GM18526 (cell line): ENCODE measurements around the gene NRP1.

ENCODE experiments used
- POLR2A ChIP-seq: IDR thresholded peaks from 3 replicates; pipeline ENCODE4 v1.6.1; 2011; ENCODE audit not compliant: insufficient read length; ENCODE audit errors: extremely low read depth

Gene NRP1

DNA sequence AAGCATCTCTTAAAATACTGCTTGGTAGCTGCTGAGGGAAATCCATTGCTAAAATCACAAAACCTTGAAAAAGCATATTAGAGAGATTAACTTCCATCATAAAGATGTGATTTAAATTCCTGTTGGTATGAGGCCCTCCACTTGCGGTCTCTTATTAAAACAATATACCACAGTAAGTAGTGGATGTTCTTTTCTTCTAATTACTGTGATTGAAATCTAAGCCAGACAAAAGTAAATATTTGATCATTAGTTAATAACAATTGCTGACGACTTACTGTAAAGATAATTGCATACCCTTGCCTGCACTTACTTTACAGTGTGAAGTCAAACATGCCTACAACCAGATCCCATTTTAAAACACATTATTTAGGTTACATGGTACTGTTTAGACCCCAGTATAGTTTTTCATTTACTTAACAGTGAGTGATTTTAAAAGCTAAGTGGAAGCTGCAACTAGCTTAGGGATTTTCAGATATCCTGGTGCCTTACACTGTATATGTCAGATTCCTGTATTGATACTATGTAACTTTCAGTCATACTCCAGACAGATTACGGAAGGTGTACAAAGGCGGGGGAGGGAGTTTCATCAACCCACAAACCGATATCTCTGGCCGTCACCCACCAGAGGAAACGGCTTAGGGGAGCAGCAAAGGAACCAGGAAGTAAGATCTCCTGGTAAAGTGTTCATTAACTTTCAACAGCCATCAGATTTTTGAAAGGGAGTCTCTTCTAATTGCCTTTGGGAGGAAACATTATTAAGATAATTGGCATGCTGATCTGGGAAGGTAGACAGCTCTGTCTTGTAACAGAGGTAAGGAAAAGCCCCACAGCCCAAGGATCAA is 986 bp downstream of the NRP1 start:
- TF ChIP-seq POLR2A = no peak

DNA sequence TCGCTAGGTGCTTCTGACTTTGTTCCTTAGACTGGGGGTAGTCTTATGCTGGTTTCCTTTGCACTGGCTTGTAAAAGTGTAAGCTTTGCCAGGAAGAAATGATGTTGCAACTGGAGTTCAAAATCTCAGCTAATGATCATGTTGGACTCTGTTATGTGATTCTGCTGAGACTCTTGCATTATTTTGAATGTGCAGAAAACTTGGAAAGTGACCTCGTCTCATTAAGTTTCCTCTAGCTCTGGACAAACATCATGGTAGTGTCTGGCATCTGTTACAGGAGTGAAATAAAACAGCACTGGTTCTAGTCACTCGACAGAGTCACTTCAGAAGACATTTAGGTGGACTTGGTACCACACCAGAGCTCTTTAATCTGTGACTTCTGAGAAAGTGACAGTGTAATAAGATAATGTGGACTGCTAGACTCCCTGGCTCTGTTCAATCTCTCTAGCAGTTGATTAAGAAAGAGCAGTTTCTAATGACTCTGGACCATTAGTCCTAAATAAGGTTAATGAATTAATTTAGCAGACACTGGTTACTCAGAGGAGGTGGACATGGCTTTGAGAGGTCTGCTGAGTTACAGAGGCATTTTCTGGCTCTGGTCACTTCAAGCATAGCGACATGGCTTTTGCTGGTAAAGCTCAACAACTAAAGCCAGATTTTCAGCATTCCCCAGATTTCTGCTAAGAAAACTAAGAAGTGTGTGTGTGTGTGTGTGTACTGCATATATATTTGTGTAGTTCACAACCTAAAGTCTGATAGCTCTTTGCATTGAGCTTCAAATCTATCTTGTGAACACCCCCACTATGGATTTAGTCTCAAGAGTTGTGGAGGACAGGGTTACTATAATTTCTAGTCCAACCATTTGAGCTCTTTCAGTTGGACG is 2.0 kb downstream of the NRP1 start:
- TF ChIP-seq POLR2A = no peak

DNA sequence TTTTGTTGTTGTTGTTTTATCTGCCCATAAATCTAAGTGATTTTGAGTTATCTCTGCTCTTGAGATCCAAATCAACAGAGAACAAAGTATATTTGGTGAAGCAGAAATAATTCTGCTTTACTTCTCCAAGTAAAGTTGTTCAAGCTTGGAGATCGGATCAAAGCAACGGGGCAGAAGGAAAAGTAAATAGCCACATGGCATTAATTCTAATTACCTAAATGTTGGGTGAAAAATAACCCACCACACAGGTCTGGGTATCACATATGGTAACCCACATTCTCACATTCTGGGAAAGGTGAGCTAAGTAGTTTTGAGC is 3.1 kb downstream of the NRP1 start:
- no peak for TF ChIP-seq POLR2A

DNA sequence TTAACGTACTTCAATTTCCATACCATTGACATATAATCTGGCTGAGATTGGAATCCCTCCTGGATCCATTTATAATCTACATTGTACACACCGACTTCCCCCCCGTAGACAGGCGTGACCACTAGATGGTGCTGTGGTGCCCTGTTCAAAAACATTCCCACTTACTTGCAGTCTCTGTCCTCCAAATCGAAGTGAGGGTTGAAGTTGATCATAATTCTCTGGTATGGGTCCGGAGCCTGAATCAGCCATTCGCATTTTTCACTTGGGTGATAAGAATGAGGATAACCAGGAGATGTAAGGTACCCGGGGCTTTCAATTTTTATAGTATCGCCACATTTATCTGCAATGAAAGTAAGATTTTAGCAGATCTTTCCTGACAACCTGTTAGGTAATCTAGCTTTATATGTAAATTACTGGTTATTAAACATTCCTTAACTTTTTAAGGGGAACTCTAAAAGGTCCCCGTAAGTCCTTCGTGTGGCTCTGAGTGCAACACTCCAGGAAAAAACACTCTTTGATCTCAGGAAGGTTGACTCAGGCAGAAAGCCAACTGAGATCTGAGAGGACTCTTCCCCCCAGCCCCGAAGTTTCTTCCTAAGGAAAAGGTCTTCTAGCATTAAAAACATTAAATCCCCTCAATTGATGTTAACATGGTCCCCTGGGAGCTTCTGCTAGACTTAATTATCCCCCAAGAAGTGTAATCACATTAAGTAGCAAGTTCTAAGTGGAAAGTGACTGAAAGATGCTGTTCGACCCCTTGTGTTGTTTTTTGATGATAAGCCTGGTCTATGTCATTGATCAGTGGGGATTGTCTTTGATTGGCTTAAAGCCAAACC is 3.7 kb downstream of the NRP1 start:
- TF ChIP-seq POLR2A = no peak

DNA sequence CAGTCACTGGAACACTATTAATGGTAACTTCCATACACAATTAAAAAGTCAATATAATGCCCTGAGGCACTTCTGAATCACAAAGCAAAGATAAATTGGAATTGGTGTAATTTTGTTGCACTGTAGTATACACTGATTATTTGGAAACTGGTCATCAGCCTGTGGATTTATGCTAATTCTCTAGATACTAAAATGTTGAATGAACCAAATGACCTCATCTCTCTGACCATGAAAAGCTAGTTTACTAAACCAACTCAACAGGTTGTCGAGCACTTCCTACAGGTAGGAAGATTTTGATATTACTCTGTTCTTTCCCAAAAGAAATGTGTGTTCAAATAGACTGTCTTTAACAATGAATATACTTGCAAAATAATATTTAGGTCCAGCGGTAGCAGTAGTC is 5.3 kb downstream of the NRP1 start:
- TF ChIP-seq POLR2A = no peak

DNA sequence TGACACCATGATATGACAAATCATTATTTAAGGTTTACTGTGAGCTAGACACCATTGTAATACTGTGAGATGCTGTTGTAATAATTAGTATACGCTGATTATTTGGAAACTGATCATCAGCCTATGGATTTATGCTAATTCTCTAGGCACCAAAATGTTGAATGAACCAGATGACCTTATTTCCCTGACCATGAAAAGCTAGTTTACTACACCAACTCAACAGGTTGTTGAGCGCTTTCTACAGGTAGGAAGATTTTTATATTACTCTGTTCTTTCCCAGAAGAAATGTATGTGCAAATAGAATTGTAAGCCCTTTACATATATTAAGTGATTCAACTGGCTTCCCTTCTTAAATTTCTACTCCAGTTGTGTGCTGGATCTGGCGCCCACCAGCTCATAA is 6.2 kb downstream of the NRP1 start:
- no peak for TF ChIP-seq POLR2A

DNA sequence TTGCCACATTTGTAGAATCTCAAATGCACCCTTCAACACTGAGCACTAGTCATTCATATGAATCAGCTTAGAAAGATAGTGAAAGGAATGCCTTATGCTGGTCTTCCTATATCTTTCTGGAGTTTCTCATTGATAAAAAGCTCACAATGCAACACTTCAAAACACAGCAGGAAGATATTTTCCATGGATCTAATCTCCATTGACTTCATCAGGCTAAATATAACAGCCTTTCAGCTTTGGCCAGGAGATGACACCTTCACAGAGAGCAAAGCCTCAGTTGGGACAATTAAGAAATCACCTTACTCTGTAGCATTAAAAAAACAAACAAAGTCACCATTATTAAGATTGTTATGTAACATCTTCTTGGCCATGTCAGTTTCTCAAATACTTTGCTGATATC is 6.7 kb downstream of the NRP1 start:
- no peak for TF ChIP-seq POLR2A

DNA sequence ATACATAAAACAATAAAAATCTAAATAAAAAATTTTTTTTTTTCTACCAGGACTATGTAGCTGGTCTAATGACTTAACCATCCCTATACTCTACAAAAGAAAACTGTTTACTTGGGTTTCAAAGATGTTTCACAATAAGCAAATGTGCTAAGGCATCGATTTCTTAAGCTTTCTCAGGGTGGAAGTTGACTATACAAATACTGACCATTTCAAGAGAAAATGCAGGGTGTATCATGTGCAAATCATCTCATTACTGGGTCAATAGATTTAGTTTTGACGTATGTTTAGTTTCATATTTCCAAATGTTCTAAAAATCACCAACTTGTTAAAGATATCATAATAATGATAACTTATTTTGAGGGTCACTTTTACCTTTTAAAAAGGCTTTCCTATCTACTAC is 7.5 kb downstream of the NRP1 start:
- no peak for TF ChIP-seq POLR2A

DNA sequence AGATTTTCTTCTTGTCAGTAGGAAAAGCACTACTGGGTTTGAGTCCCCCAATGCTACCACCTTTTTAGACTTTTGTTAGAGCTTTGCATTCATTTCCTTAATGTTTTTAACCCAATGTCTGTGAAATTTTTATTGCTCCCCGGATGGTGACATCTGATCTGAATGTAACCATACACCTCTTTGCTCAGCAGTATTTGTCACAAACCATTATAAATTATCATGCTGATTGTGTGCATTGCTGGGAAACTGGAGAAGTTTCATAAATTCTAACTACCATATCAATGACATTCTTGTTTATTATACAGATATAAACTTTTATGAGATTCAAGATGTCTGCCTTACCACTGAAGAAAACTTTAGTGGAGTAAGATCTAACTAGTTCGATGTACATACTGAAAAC is 8.5 kb downstream of the NRP1 start:
- TF ChIP-seq POLR2A = no peak

DNA sequence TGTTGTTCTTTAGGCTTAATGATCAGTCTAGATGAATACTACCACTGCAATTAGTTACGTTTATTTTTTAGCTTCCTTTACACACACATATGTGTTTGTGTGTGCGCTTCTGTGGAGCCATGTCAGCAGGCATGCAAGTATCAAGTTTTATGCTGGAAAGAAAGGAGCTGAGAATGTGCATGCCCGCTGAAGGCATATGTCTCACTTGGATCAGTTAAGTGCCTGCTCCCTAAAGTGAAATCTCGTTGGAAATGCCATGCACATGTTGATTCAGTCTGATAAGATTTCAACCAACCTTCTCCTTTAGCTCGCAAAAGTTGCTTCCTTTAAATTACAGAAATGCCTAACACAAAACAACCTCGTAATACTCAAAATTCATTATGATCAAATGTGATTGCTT is 10.7 kb downstream of the NRP1 start:
- no peak for TF ChIP-seq POLR2A

DNA sequence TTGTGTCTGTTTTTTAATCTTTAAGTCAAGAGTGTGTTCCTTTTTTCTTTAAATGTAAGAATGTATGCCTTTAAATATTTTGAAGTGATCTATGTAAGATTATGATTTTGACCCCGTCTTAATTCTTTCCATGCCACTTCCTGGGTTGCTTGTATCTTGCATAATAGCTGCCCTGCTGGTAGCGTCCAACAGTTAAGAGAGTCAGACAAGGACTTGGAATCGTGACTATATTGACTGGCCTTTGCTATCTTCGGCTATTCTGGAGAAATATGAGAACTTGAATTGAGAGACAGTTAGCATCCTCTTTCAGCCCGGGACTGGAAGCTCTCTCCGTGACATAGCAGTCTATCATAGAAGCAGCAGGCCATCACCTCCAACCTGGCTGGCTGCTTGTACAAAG is 13.0 kb downstream of the NRP1 start:
- no peak for TF ChIP-seq POLR2A

DNA sequence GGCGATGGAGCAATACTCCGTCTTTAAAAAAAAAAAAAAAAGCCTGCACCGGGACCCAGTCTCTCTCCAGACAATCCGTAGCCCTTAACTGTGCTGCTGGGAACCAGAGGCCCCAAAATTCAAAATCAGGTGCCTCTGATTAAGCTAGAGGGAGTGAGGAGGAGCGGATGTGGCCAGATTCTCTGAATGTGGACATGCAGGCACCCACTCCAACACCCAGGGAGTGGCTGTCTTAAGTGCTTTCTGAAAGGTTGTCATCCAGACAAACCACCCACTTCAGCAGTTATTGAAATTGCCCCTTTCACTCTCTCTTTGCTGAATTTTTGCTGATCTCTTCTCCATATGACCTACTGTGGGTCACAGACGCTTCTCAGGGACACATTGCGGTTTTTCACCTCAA is 14.2 kb downstream of the NRP1 start:
- TF ChIP-seq POLR2A = no peak

DNA sequence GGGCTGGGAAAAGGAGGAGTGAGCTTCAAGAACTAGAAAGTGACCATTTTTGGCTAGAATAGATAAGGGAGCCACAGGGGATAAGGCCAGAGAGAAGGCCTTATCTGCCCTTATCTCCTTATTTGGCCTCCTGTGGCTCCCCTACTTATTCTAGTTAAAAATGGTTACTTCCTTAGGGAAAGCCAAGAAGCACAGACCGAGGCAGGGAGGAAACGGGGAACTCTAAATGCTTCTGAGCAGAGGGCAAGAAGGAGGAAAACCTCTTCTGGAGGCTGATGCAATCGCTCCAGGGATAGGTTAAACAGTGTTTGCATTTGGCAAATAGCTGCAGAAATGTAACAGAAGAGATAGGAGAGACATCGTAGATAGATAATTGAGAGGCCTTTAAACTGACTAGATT is 18.6 kb downstream of the NRP1 start:
- TF ChIP-seq POLR2A = no peak

DNA sequence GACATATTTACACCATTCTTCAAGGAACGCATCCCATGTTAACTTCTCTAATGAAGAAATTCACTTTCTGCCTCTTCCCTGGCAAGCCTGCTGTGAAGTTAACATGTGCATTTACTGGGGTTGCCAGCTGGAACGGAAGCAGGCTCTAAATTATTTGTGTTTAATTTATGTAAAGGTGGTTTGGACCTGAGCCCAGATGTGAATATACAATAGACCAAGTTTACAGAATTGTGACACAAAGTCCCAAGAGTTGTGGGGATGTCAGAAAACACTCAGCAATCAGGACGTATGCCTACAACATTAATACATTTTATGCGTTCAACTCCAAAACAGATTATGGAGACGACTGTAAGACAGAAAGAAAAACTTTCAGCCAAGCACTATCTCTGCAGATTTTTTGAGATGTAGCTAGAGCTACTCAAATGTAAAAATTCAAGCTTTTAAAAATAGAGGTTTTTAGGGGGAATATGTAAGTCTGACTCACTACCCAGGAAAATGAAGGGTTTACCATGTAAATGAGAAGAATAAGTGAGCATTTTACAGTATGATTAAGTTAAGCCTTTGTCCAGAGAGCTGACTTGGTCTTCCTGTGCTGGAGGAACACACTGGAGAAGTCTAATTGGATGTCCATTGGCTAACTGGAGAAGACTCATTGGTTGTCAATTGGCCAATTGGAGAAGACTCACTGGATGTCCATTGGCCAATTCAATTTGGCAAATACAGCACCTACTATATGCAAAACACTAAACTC is 19.5 kb downstream of the NRP1 start:
- no peak for TF ChIP-seq POLR2A

DNA sequence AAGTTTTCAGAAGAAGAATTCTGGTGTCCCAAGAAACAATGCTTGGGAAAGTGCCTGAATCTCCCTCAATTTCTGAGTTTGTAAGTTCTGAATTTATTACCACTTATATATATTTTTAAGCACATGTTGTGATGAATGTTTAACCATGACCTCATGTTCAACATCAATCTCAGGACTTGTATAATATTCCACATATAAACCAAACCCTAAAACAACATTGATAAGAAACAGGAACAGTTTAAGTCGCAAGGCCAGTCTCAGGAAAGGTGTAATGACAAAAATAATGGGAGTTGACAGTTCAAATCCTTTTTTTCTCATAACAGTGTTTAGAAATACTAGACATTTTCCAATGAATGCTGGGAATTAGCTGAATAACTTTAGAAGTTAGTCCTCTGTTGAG is 22.8 kb downstream of the NRP1 start:
- TF ChIP-seq POLR2A = no peak
